Measurements from ENCODE around the gene TAF10.

DNA sequence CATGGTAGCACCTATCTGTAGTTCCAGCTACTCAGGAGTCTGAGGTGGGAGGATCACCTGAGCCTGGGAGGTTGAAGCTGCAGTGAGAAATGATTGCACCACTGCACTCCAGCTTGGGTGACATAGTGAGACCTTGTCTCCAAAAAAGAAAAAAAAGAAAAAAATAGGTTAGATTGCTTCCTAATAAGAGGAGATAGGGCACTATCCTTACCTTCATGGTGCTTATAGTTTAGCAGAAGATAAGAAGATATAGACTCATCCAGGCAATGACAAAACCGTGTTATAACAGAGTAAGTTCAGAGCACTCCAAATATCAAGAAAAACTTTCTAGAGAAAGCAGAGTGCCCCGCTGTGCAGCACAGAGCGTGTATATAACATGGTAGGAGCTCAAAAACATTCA, 50.7 kb downstream of the TAF10 start:
- no peak for TF ChIP-seq POLR2A (IDR thresholded peaks at IDR 0.05)
- TF ChIP-seq CTCF (IDR thresholded peaks at IDR 0.05 in 4 of 5, conservative IDR thresholded peaks at IDR 0.05 in 1 of 5): no peak
